ENCODE data around the gene SULT2B1.

Gene SULT2B1

GRCh38 chr19:48595833-48596232 lies 43.9 kb downstream of the SULT2B1 start:
- DNase-seq (ENCODE audit: low read depth): no peak
- H3K4me3 ChIP-seq (ENCODE audit: low read depth, low read length): no peak overlapping the region

- DNase-seq (ENCODE audit: low read depth): no peak
- H3K4me3 ChIP-seq (ENCODE audit: low read depth, low read length): no peak overlapping the region
Measured at GRCh38 chr19:48596237-48596636, 44.3 kb downstream of the SULT2B1 start.

GRCh38 chr19:48596679-48597465 lies 44.9 kb downstream of the SULT2B1 start:
- H3K4me3 ChIP-seq (ENCODE audit: low read depth, low read length): no peak overlapping the region
- DNase-seq (ENCODE audit: low read depth): no peak

- H3K4me3 ChIP-seq (ENCODE audit: low read depth, low read length): no peak overlapping the region
- no peak for DNase-seq (ENCODE audit: low read depth)
Measured at GRCh38 chr19:48598996-48599700, 47.2 kb downstream of the SULT2B1 start.

- DNase-seq (ENCODE audit: low read depth): no peak
- H3K4me3 ChIP-seq (ENCODE audit: low read depth, low read length): no peak overlapping the region
Measured at GRCh38 chr19:48600679-48601417, 48.9 kb downstream of the SULT2B1 start.

- no peak overlapping the region for H3K4me3 ChIP-seq (ENCODE audit: low read depth, low read length)
- no peak for DNase-seq (ENCODE audit: low read depth)
Measured at GRCh38 chr19:48603001-48603400, 51.0 kb downstream of the SULT2B1 start.

GRCh38 chr19:48603449-48603848 lies 51.5 kb downstream of the SULT2B1 start:
- H3K4me3 ChIP-seq (ENCODE audit: low read depth, low read length): no peak overlapping the region
- no peak for DNase-seq (ENCODE audit: low read depth)

GRCh38 chr19:48603850-48604249 lies 51.9 kb downstream of the SULT2B1 start:
- no peak overlapping the region for H3K4me3 ChIP-seq (ENCODE audit: low read depth, low read length)
- no peak for DNase-seq (ENCODE audit: low read depth)

- no peak for DNase-seq (ENCODE audit: low read depth)
- H3K4me3 ChIP-seq (ENCODE audit: low read depth, low read length): no peak within 1 kb of the TSS
Measured at GRCh38 chr19:48606463-48607358, 54.7 kb downstream of the SULT2B1 start, which contains the start of gene SPACA4. TSS of gene SPACA4 (plus strand) at chr19:48606742. CDS start at chr19:48606979, 237 bp downstream.

GRCh38 chr19:48607359-48607755 lies 55.4 kb downstream of the SULT2B1 start:
- H3K4me3 ChIP-seq (ENCODE audit: low read depth, low read length): no peak overlapping the region
- DNase-seq (ENCODE audit: low read depth): no peak

- no peak for DNase-seq (ENCODE audit: low read depth)
- no peak overlapping the region for H3K4me3 ChIP-seq (ENCODE audit: low read depth, low read length)
Measured at GRCh38 chr19:48608798-48609263, 56.9 kb downstream of the SULT2B1 start.

- H3K4me3 ChIP-seq (ENCODE audit: low read depth, low read length): no peak overlapping the region
- no peak for DNase-seq (ENCODE audit: low read depth)
Measured at GRCh38 chr19:48609571-48610108, 57.7 kb downstream of the SULT2B1 start.

GRCh38 chr19:48611872-48612271 lies 59.9 kb downstream of the SULT2B1 start:
- H3K4me3 ChIP-seq (ENCODE audit: low read depth, low read length): no peak overlapping the region

GRCh38 chr19:48613024-48613851 lies 61.3 kb downstream of the SULT2B1 start:
- no peak overlapping the region for H3K4me3 ChIP-seq (ENCODE audit: low read depth, low read length)

More at GRCh38 chr19:48611872-48612271, 59.9 kb downstream of the SULT2B1 start:
- DNase-seq (ENCODE audit: low read depth): no peak

GRCh38 chr19:48613852-48614435 lies 62.0 kb downstream of the SULT2B1 start:
- H3K4me3 ChIP-seq (ENCODE audit: low read depth, low read length): no peak overlapping the region
- DNase-seq (ENCODE audit: low read depth): no peak

More at GRCh38 chr19:48613024-48613851, 61.3 kb downstream of the SULT2B1 start:
- no peak for DNase-seq (ENCODE audit: low read depth)

GRCh38 chr19:48614436-48615230 lies 62.7 kb downstream of the SULT2B1 start, which contains the start of gene FAM83E:
TSS of gene FAM83E (minus strand) at chr19:48615076. CDS start at chr19:48613372, 1,704 bp downstream.
- DNase-seq (ENCODE audit: low read depth): no peak

More at GRCh38 chr19:48614436-48615230, 62.7 kb downstream of the SULT2B1 start, which contains the start of gene FAM83E:
- H3K4me3 ChIP-seq (ENCODE audit: low read depth, low read length): no peak within 1 kb of the TSS
